Mononuclear cell (primary cell): ENCODE measurements around the gene MPIG6B. TPM values are rescaled to one million over a fixed set of nuclear protein-coding genes. Genes with fewer than 3 reads are reported as not detected.
"Not testable (repeated sequence)": the region's sequence is repeated elsewhere in the genome, so short reads cannot be mapped to it uniquely, and the experiment has no call there.

ENCODE experiments used
- H3K27me3 ChIP-seq: 2 replicates; pipeline ENCODE4 v1.6.0; 2011; ENCODE audit warnings: low read length, control low read depth; ENCODE audit not compliant: insufficient read depth
- H3K4me1 ChIP-seq: 2 replicates; pipeline ENCODE4 v1.5.1; 2011; ENCODE audit warnings: mild to moderate bottlenecking, low read length, control low read depth; ENCODE audit not compliant: insufficient read depth
- H3K4me3 ChIP-seq: 2 replicates; pipeline ENCODE4 v1.5.1; 2011; ENCODE audit warnings: mild to moderate bottlenecking, low read length, moderate library complexity
- H3K9me3 ChIP-seq: 2 replicates; pipeline ENCODE4 v1.5.1; 2011; ENCODE audit warnings: low read depth, mild to moderate bottlenecking, control low read depth, low read length
- total RNA-seq: library from RNA; depleted of rRNA; stranded (reverse); fragments of >200 nt; gene quantifications from one replicate; pipeline ENCODE4 v1.2.3, GENCODE V29; 2012

The MPIG6B gene
- total RNA-seq, 1 donor, result 11.5 TPM

DNA sequence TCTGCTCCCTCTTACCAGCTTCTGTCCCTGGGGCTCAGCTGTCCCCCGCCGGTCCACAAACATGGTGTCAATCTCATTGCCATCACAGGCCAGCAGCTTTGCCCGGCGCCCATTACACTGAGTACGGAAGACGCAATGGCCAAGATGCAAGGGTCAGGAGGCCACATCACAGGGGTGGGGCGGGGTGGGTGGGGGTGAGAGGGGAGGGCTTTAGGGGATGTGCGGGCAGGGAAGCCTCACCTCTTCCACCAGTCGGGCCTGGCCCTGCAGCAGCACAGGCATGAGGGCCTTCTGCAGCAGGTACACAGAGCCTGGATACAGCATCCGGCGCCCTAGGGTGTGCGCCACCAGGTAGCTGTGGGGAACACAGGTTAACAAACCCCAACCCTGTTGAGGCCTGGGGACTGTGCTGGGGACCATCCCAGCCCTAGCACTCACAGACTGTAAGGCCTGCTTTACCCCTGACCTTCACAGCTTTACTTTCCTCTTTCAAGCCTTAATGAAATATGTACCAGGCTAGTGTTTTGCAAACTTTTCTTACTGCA is 31.5 kb upstream of the MPIG6B start:
- H3K4me3 ChIP-seq, result no peak overlapping the region
- peaks cover 12% of the 10 kb centered on the region for H3K4me1 ChIP-seq
- no peaks in the 10 kb centered on the region for H3K27me3 ChIP-seq
- H3K9me3 ChIP-seq, result no peaks in the 10 kb centered on the region

DNA sequence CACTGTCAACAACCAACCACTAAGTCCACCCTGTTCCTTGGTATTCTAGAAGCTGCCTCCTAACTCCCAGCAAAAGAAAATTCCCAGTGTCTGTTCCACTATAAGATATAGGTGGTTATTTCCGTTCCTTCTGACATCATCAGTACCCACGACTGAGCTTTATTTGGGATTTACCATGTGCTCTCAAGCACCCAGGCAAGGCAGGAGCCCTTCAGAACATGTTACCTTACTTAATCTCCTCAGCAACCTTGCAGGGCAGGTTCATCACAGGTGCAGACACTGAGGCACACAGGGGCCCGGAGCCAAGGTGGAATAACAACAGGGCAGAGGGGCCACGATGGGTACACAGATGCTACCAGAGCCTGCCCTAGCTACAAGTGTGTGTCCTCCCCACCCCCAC is 30.8 kb upstream of the MPIG6B start:
- H3K9me3 ChIP-seq, result no peaks in the 10 kb centered on the region
- H3K4me3 ChIP-seq, result no peak overlapping the region
- no peaks in the 10 kb centered on the region for H3K27me3 ChIP-seq
- peaks cover 12% of the 10 kb centered on the region for H3K4me1 ChIP-seq

DNA sequence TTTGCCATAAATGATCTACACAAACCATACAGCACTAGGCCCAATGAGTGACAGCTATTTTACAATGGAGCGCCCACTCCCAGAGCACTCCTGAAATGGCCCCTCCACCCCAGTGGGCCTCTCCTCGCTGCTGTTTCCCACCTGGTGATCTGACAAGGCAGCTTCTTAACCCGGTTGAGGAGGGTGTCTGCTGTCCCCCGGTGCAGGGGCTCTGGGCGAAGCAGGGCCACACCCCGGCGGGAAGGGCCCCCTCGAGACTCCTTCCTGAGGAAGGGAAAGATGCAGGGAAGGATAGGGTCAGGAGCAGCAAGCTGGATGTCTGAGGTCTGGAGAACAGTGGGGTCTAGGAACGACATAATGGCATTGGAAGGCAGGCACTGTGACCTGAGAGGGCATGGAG is 30.3 kb upstream of the MPIG6B start:
- H3K4me1 ChIP-seq, result peaks cover 12% of the 10 kb centered on the region
- no peak overlapping the region for H3K4me3 ChIP-seq
- no peaks in the 10 kb centered on the region for H3K9me3 ChIP-seq

DNA sequence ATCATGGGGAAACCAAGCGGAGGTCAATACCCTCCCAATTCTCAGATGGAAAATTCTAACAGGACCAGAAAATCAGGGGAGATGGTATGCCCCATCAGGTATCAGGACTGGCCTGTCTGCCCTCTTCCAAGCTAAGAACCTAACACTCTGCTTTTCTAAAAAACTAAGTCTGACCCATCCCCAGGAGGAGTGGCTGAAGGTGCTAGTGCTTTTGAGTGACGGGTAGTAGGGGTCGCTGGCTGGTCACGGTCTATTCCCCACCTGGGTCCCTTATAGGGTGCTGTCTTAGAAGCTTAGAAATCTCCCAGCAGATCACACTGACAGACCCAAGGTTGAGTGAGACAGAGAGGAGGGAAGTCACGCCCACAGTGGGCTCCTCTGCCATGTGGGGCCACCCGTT is 29.6 kb upstream of the MPIG6B start:
- Histone ChIP-seq H3K4me1 (peaks cover 12% of the 10 kb centered on the region), H3K4me3 (no peak overlapping the region), H3K27me3 (no peaks in the 10 kb centered on the region), H3K9me3 (no peaks in the 10 kb centered on the region)

More for the DNA sequence above, 30.3 kb upstream of the MPIG6B start:
- no peaks in the 10 kb centered on the region for H3K27me3 ChIP-seq

DNA sequence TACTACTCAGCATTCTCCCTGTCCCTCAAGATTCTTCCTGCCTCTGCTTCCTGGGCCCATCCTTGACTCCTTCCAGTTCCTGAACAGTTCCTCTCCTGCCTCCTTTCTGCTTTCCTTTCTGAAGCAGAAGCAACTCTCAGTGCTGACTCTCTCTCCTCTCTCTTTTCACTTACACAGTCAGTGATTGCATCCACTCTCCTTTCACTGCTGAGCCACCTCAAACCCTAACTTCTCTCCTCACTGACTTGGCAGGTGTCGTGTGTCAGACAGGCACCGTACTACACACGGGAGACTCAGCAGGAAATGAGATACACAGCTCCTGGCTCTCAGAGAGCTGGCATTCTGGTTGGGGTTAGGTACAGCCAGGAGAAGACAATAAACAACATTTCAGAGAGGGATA is 25.6 kb upstream of the MPIG6B start:
- Histone ChIP-seq H3K27me3 (no peaks in the 10 kb centered on the region), H3K4me1 (peaks cover 19% of the 10 kb centered on the region), H3K9me3 (no peaks in the 10 kb centered on the region), H3K4me3 (no peak overlapping the region)

DNA sequence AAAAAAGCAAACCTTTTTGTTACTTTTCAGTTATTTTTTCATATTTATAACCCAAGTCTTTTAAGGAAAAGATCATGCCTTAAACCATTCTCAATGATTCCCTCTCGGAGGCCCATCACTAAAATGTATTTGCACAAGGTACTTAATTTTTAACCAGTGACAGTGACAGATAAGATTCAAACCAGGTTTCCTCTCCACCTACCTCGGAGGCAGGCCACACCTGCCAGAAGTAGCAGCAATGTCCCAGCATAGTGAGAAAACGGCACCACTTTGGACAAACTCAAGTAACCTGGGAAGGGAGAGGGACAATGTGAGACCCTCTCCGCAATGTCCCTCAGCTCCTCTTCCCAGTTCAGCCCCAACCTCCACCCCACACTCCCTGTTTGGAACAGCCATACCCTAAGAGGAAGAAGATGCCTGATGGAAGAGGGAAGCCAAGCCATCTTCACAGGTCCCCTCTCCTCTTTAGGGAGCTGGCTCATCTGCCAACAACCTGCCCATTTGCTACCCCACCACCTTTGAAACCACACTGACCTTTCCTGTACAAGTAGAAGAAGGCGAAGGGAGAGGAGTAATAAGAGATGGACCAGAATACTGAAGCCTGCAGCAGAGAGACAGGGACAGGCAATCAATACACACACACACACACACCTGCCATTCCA is 22.3 kb upstream of the MPIG6B start:
- no peak overlapping the region for H3K4me3 ChIP-seq
- H3K27me3 ChIP-seq, result no peaks in the 10 kb centered on the region
- H3K9me3 ChIP-seq, result no peaks in the 10 kb centered on the region
- H3K4me1 ChIP-seq, result peaks cover 26% of the 10 kb centered on the region

DNA sequence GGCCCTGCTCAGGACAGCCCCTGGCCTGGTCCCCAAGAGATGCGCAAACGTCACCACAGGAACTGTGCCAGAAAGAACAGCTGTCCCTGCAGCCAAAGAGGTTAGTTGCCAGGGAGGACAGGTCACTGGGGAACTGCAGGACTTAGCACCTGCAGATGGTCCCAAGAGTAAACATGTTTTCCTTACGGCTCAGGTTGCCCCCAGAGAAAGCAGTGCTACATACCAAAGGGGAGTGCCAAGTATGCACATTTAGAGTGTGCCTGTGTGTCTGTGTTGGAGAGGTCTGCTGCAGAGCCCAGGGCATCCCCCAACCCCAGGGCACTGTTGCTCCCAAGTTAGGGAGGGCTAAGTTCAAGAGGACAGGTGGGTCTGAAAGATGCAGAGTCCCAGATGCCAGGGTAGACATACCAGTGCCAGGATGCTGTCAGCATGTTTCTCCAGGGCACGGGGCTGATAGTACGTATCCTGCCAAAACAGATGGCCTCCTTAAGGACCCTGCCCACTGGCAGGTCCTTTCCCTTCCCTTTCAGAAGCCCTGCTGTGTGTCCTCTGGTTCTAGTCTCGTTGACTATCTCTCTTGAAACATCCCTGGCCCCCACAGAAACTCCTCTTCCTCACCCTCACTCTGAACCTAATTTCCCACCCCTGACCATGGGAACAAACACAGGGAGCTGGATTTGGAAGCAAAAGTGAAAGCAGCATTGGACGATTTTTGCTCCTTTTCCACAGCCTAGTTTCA is 21.3 kb upstream of the MPIG6B start:
- no peaks in the 10 kb centered on the region for H3K9me3 ChIP-seq
- peaks cover 26% of the 10 kb centered on the region for H3K4me1 ChIP-seq
- H3K4me3 ChIP-seq, result peak overlapping the region; percentile 92

DNA sequence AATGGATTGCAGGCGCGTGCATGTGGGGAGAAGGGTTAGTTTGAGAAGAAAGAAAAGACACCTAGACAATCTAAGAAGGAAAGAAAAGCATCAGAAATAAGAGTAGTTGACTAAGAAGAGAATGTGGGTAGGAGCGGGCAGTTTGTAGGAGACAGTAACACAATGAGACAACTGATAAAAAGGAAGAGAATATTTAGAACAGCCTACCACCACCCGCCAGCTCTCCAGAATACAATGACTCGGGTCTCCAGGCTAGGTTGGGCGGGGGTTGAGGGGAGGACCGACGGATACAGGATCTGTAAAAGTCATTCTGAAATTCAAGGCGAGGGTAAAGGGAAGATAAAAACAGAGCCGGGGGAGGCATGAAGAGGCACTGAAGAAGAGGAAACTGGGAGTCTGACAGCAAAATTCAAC is 20.8 kb upstream of the MPIG6B start:
- no peaks in the 10 kb centered on the region for H3K27me3 ChIP-seq
- peaks cover 26% of the 10 kb centered on the region for H3K4me1 ChIP-seq
- no peaks in the 10 kb centered on the region for H3K9me3 ChIP-seq
- H3K4me3 ChIP-seq, result peak overlapping the region; percentile 92

More for the DNA sequence above, 21.3 kb upstream of the MPIG6B start:
- H3K27me3 ChIP-seq, result no peaks in the 10 kb centered on the region

DNA sequence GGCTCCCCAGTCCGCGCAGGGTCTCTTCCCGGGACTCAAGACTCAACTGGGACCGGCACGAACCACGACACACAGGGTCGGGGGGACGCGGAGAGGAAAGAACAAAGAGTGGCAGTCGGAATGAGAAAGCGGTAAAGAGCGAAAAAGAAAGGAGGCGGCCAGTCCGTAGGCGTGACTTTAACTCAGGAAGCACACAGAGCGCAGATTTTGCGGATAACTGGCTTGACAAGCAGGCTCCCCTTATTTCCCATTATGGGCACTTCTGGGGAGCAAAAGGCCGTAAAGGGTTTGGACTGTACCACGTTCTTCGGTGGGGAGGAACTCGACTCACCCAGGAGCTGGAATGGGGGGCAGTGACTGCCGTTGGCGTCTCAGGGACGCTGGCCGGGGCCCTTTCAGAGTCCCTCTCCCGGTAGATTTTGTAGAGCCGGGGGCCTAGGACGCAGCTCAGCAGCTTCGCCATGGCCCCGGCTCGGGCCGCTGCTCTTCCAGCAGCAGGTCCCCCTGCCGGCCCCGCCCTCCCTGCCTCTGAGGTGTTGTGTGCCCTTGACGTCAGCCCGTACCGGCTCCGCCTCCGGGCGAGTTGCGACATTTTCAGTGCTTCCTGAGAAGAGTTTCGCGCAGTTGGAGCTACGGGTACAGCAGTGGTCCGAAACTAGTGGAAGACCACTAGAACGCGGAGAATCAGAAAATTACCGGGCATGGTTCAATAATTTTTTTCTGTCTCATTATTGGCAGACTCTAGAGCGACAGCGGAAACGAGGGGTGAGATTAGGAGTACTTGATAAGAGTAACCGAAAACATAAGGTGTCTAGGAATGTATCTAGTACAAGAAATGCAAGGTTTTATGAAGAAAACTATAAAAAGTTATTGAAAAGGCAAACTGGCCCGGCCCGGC is 20.1 kb upstream of the MPIG6B start, which contains the start of gene ABHD16A:
TSS of gene ABHD16A (minus strand) at position 506 of the 898 bp plus-strand sequence. CDS start at position 463, 43 bp downstream.
- no peaks in the 10 kb centered on the region for H3K27me3 ChIP-seq
- H3K4me3 ChIP-seq, result peak within 1 kb of the TSS; percentile 92
- no peaks in the 10 kb centered on the region for H3K9me3 ChIP-seq
- peaks cover 26% of the 10 kb centered on the region for H3K4me1 ChIP-seq

DNA sequence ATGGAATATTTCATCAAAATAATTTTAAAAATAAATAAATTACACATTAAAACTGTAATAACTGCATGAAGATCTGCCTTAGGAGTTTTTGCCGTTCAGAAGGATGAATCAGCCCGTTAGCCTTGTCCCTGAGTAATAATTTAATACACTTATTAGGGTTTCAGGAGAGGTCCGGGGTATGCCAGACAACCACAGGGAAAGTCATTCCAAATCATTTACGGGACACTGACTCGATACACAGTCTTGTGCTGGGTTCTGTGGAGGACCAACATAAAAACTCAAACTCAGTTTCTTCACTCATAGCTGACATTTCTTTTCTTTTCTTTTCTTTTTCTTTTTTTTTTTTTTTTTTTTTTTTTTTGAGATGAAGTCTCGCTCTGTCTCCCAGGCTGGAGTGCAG is 17.2 kb upstream of the MPIG6B start:
- H3K27me3 ChIP-seq, result no peaks in the 10 kb centered on the region
- H3K4me1 ChIP-seq, result peaks cover 28% of the 10 kb centered on the region
- no peak overlapping the region for H3K4me3 ChIP-seq
- no peaks in the 10 kb centered on the region for H3K9me3 ChIP-seq

DNA sequence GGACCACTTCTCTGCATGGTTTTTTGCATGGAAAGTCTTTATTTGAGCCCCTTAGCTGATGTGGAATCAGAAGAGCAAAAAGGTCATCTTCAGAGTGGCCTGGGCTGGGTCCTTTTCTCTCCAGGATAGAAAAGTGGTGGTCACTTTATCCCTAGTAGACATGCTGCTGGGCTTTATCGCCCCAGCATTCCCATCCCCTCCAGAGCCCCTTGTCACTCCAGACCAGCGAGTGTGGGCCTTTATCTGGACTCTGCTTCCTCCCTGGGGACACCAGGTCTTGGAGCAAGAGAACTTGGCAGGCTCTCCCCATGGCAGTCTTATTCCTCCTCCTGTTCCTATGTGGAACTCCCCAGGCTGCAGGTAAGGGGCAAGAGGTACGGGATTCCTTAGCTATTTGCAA is 16.6 kb upstream of the MPIG6B start, which contains the start of gene LY6G6F:
TSS of gene LY6G6F (plus strand) at position 268 of the 400 bp plus-strand sequence. CDS start at position 309, 41 bp downstream.
- Histone ChIP-seq H3K27me3 (no peaks in the 10 kb centered on the region), H3K9me3 (no peaks in the 10 kb centered on the region), H3K4me3 (no peak within 1 kb of the TSS), H3K4me1 (peaks cover 28% of the 10 kb centered on the region)

DNA sequence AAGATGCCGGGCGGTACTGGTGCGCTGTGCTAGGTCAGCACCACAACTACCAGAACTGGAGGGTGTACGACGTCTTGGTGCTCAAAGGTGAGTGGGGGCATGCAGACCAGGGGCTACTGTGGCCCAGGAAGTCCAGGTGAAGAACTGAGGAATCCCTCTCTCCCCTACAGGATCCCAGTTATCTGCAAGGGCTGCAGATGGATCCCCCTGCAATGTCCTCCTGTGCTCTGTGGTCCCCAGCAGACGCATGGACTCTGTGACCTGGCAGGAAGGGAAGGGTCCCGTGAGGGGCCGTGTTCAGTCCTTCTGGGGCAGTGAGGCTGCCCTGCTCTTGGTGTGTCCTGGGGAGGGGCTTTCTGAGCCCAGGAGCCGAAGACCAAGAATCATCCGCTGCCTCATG is 15.5 kb upstream of the MPIG6B start:
- no peak overlapping the region for H3K4me3 ChIP-seq
- no peaks in the 10 kb centered on the region for H3K27me3 ChIP-seq
- H3K9me3 ChIP-seq, result no peaks in the 10 kb centered on the region
- peaks cover 23% of the 10 kb centered on the region for H3K4me1 ChIP-seq

DNA sequence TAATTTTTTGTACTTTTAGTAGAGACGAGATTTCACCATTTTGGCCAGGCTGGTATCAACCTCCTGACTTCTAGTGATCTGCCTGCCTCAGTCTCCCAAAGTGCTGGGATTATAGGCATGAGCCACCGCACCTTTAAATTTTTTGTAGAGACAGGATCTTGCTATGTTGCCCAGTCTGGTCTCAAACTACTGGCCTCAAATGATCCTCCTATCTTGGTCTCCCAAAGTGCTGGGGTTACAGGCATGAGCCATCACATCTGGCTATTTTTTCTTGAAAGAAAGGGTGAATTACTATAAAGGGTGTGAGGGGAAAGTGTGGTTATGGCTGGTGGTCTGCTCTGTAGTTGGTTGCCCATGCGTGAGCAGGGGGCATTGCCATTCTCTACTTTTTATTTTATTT is 14.9 kb upstream of the MPIG6B start:
- Histone ChIP-seq H3K9me3 (no peaks in the 10 kb centered on the region), H3K4me3 (no peak overlapping the region), H3K27me3 (no peaks in the 10 kb centered on the region), H3K4me1 (peaks cover 23% of the 10 kb centered on the region)

DNA sequence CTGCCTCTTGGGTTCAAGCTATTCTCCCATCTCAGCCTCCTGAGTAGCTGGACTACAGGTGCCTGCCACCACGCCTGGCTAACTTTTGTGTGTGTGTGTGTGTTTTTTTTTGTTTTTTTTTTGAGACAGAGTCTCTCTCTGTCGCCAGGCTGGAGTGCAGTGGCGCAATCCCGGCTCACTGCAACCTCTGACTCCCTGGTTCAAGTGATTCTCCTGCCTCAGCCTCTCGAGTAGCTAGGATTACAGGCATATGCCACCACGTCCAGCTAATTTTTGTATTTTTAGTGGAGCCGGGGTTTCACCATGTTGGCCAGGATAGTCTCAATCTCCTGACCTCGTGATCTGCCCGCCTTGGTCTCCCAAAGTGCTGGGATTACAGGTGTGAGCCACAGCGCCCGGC is 14.0 kb upstream of the MPIG6B start:
- not testable (repeated sequence) for H3K9me3 ChIP-seq, H3K27me3 ChIP-seq, H3K4me3 ChIP-seq
- peaks cover 16% of the 10 kb centered on the region for H3K4me1 ChIP-seq
